ENCODE measurements around the gene COX20.

COX20 gene

DNA sequence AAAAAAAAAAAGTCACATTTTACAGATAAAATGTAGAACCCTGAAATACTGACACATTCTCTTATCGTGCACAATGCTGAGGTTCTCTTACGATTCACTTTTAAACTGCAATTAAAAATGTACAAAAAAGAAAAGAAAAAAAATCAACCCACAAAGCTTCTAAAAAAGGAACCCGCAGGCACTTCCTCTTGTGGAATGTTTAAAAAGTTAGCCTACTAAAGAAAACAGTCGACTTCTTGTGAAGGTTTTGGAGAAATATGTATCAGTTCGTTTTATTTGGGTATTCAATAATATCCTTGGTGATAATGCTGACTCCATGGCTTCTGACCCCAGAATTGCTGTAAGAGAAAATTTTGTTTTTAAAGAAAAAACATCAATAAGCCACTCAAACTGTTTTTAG is 18.7 kb downstream of the COX20 start:
- DNase-seq, result peak; percentile 27 to 30

DNA sequence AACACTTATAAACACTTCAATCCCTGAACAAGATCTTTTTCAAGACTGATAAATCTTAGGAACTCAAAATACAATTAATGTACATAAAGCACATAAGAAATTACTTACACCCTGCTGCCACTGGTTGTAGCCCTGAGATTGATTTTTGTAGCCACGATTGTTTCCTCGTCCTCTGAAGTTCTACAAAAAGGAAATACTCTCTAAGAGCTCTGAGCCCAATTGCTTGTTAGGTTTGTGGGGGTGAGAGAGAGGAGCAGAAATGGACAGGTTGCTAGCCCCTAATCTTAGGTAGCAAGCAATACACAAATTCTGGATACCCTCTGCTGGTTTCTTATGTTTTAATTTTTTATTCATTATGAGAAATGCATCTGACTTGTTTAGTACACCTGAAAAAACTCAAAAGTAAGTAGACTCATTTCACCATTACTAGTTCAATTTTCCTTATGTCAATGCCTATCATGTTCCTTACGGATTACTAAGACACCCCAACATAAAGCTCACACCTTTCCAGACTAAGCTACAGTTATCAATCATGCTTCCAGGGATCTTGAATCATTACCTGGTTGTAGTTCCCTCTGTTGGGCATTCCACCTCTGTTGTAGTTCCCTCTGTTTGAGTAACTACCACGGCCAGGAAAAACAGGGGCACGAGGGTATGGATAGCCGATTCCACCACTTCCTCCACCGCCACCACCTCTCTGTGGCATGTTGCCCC is 19.6 kb downstream of the COX20 start:
- no peak for DNase-seq

DNA sequence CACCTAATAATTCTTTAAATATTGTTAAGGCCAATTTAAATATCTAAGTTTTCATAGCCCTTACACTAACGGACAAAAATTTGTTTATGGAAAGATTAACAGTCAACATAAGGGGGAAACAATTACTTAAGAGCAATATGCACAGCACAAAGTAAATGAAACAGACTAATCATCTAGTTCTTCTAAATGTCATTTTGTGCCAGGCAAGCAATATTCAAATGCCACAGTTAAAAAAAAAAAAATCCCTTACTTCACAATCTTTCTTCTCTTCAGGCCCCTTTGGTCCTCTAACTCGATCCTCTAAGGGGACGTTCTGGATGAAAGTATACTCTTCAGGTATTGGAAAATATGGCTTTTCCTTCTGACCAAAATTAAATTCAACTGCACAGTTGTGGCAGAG is 22.3 kb downstream of the COX20 start:
- DNase-seq, result no peak

DNA sequence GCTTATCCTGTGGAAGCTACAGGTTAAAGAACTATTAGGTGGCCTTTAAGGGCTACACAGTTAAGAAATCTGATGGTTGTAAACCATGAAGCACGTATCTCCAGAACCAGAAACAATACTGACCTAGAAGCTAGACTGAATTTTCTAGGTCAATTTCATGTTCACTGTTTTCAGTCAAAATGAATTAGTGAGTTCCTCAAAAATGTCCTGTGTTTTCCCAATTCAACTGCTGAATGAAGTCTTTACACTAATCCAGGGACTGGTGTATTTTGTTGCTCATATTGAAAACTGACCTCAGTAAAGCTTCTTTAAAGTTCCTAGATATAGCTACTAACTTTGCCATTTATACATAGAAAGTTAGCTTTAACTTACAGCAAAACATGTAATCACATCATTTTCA is 22.9 kb downstream of the COX20 start:
- no peak for DNase-seq

DNA sequence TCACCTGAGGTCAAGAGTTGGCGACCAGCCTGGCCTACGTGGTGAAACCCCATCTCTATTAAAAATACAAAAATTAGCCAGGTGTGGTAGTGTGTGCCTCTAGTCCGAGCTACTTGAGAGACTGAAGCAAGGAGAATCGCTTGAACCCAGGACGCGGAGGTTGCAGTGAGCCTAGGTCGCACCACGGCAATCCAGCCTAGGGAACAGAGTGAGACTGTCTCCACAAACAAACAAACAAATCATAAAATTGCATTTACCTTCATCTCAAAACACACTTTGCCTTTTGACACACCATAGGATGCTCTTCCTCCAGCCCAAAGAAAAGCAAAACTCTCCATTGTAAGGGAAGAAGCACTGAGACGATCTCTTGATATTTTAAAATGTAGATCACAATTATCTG is 24.6 kb downstream of the COX20 start:
- no peak for DNase-seq

DNA sequence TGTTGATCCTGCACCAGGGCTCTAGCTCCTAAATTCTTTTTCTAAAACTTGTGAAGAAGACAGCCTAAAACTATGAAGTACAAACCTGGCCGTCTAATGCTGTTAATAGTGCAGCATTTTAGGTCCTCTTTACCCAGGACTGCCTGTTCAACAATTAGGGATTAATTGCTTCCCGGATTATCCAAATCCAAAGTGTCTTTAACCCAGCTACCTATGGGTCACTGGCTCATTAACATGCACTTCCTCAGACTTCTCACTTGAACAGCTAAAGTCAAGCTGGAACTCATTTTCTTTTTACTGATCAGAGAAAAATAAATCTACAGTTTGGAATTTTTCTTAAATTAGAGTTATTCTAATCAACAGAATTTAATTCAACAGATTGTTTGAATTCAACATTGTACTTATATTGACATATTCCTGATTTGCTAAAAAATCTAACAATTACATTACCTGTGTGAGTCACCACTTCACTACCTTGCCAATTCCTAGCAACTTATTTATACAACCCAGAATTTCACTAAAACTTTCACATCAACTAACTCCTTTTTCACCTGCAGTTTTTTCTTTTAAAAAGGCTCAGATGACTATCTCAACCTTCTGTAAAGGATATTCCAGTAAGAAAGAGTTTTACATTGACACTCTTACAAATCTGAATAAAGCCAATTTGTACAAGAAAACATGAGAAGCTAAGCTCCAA is 25.6 kb downstream of the COX20 start:
- DNase-seq, result no peak

DNA sequence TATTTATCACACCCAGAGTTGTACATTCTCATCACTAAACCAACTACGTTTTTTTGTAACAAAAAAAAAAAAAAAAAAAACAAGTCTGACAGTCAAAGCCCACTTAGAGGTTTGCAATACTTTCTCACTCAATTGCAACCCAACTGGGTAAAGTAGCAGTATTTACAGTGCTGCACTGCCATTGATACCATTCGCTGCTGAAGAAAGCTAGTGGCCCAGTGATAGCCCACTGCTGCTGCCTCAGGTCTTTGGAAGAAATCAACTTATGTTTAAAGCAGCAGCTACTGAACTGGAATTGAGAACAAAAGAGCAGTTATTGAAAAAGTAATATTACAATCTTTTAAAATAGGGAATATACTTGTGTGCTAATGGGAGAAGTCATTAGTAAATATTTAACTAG is 26.2 kb downstream of the COX20 start:
- DNase-seq, result no peak

DNA sequence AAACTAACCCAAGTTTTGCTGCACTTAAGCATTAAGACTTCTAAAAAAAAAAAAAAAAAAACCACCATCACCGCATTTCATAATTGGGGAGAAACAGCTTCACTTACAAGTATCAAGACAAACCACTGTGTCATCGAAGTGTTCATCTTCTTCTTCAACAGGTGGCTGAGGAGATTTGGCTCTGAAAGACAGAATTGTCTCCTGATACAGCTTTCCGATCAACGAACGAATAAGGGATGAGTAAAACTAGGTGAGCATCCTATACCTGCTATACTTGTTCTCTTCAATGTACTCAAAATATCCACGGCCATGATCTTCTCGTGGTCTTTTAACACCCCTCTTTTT is 26.9 kb downstream of the COX20 start:
- DNase-seq, result peak in 1 of 2 experiments; percentile 32

DNA sequence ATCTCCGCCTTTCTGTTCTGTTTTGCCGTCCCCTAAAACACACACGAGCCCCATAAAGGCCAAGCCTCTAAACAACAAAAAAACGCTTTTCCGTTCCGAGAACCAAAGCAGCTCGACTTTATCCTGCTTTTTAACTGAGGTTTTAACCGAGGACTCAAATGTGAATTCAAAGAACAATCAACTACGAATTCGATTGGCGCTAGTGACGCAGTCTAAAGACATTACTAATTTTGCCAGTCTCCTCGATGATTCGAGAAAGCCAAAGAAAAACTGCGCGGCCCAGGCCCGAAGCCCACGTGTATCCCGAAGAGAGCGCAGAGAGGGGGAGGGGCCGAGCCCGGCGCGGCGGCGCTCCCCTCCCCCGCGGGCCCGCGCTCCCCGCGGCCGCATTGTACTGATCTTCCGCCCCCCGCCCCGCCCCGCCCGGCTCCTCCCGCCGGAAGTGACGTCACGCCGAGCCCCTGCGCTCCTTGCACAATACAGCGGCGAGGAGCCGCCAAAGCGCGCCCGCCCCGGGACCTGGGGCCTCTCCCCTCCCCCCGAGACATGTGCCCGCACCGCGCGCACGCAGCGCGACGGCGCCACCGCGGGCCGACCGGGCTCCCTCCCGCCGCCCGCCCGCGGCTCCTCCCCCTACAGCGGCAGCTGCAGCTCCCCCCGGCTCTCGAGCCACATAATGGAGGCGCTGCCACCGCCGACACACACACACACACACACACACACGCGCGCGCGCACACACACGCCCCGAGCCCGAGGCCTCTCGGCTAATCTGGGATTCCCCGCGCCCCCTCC is 27.4 kb downstream of the COX20 start:
- peak; percentile 74 to 75 for DNase-seq

DNA sequence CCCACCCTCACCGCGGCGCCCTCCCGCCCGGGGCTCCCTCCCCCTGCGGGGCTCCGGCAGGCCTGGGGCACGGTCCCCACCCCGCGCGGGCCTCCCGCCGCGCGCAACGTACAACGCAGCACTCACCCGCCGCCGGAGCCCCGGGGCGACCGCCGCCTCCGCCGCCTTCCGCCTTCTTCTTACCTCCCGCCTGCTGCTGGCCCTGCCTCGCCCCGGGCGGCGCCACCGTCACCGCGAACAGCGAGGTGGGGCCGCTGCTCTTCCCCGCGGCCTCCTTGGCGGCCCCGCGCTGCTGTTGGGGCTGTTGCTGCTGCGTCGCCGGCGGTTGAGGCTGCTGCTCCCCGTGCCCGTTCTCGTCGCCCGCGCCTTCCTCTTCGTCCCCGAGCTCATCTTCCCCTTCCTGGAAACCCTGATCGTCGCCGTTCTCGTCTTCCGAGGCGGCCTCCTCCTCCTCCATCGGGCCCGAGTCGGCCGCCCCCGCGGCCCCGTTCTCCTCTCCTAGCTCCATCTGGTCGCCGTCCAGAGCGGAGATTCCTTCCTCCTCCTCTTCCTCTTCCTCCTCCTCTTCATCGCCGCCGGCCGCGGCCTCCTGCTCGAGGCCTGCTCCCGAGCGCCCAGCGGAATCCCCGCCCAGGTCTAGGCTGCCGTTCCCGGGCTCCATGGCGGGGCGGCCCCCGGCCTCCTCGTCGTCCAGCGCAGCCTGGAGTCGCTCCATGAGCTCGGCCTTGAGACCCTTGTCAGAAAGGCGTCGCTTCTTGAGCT is 28.2 kb downstream of the COX20 start:
- no peak for DNase-seq

DNA sequence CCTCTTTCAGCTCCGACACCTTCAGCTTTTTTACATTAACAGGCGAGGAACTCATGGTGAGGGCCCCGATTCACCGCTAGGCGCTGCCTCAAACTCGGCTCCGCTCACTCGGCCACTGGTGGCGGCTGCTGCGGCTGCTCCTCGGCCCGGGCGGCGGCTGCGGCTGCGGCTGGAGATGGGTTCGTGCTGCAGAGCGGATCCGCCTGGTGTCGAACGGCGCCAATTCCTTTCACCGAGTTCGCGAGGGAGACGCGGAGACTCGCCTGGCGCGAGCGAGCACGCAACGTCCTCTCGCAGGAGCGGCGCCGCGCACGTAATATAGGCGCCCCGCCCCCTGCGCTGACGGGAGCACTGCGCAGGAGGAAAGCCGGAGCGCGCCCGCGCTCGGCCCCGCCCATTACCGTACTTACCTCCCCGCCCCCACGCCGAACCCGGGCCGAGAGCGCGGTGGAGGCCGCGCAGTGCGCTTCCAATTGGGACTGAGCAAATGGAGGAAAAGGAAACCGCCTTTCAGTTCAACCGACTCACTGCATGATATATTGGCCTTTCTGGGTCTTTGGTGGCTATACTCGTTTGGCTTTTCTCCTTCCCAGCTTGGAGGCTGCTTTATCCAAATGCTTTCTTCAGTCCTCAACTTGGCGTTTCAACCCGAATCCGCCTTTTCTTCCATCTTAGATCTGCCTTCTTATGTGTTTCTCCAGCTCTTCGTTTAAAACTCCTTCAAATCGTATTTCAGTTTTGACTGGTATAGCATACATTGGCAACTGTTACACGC is 29.0 kb downstream of the COX20 start, which contains the start of gene HNRNPU:
HNRNPU (minus strand) TSS at position 291 of the 775 bp plus-strand sequence; CDS start at position 55, 236 bp downstream.
- DNase-seq, result peak; percentile 93 to 94

DNA sequence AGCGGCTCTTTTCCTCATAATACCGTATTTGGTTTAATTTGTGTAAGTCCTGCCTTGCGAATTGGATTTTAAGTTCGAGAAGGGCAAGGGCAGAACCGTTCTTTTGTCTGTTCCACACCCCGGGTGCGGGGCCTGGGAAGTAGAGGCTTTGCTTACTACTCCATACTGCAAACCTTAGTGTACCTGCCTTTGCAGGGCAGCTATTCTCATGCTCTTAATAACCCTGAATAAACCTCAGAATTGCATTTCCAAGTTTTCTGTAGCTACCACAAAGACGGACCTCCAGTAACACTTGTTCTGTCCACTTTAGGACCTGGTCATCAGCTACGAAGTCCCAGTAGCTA is 29.5 kb downstream of the COX20 start:
- no peak for DNase-seq

DNA sequence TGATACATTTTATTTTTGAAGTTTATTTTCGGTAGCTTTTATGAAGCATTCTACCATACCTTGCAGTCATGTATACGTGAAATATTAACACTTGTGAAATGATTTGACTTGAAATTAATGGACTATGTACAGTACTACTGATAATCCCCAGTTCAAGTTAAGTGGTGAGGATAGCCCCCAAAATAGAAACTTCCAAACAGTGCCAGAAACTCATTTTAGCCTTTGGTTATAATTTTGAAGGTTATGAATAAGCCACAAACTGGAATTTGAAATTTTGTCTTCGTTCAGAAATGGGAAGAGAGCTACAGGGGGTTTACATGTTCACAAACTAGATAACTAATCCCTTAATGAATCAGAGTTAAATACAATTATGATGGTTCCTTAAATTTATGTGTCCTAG is 30.4 kb downstream of the COX20 start:
- DNase-seq, result no peak

DNA sequence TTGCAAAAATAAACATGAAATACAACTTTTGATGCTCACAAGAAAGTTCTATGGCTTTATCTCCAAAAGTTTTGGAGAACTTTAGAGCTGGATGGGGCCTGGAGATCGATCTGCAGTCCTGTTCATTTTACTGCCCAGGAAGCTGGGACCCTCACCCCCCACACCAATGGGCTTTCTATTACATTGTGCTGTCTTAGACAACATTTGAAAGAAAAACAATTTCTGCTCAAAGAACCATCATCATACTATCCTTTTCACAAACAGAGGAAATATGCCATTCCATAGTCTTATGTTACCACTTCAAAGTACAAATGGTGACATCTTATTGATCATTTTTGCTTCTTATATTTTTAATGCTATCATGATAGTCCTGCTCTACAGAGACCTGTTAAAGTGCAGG is 30.9 kb downstream of the COX20 start:
- DNase-seq, result no peak

DNA sequence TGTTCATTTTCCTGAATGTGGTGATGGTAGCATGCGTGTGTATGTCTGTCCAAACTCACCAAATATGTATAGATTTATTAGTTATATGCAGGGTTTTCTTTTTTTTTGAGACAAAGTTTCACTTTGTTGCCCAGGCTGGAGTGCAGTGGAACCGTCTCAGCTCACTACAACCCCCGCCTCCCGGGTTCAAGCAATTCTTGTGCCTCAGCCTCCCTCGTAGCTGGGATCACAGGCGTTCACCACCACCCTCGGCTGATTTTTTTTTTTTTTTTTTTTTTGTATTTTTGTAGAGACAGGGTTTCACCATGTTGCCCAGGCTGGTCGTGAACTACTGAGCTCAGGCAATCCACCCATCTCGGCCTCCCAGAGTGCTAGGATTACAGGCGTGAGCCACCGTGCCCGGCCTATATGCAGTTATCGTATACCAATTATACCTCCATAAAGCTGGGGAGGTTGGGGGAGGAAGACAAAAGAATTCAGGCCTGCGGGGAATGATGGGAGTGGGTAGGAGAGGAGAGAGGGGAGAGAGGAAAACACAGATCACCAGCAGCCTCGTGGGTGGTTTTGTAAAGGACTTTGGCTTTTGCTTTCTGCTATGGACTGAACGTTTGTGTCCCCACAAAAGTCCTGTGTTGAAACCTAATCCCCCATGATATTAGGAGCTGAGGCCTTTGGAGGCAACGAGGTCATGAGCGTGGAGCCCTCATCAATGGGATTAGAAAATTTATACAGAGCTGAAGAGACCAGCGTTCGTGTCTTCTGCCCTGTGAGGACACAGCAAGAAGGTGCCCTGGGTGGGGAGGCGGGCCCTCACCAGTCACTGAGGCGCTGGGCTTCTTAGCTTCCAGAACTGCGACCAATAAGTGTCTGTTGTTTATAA is 33.3 kb downstream of the COX20 start:
- no peak for DNase-seq

DNA sequence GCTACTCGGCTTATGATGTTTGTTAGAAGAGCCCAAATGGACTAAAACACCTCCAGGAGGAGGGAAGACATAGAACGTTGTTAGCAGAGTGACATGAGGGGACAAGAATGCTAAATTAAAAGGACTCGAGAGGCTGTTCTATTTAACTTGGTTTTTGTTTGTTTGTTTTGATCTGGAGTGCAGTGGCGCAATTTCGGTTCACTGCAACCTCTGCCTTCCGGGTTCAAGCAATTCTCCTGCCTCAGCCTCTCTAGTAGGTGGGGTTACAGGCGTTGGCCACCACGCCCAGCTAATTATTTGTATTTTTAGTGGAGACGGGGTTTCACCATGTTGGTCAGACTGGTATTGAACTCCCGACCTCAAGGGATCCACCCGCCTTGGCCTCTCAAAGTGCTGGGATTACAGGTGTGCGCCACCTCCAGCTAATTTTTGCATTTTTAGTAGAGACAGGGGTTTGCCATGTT is 33.9 kb downstream of the COX20 start:
- no peak for DNase-seq

DNA sequence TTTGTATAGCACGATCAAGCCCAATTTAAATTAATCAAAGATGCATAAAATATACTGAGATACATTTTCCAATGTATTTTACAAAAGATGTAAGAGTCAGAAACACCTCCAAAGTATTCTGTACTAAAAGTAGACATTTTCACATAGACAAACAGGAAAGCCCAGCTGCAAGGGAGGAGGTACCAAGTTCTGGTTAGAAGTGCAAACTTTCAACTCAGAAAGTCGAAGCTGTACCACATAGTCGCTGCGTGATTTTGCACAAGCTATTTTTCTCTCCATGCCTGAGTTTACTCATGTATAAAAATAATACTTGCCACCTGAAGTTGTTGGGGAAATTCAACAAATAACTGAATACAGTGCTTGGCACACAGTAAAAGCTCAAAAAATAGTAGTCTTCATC is 34.5 kb downstream of the COX20 start:
- no peak for DNase-seq

DNA sequence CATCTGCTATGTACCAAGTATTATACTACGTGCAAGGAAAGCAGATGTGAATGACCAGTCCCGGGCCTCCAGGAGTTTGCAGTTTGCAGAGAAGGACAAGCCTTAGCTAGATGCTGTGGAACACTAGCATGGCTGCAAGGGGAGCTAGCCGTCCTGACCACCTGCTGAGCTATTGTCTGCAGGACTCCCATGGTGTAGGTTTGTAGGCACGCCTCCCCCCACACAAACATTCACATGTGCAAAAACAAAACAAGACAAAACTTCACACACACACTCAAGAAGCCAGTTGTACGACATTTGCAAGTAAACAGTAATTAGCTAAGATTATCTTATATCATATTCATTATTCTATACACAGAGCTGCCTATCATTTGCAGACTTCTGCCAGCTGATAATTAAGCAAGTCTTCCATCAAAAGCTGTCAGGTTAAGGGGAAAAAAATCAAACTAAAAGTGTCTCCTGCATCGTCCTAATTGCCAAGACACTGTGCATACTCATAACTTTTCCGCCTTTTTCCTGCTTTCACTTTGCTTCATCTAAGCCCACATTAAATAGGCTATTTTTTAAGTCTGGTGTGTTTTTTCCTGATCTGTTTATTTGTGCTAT is 39.6 kb downstream of the COX20 start:
- DNase-seq, result no peak

DNA sequence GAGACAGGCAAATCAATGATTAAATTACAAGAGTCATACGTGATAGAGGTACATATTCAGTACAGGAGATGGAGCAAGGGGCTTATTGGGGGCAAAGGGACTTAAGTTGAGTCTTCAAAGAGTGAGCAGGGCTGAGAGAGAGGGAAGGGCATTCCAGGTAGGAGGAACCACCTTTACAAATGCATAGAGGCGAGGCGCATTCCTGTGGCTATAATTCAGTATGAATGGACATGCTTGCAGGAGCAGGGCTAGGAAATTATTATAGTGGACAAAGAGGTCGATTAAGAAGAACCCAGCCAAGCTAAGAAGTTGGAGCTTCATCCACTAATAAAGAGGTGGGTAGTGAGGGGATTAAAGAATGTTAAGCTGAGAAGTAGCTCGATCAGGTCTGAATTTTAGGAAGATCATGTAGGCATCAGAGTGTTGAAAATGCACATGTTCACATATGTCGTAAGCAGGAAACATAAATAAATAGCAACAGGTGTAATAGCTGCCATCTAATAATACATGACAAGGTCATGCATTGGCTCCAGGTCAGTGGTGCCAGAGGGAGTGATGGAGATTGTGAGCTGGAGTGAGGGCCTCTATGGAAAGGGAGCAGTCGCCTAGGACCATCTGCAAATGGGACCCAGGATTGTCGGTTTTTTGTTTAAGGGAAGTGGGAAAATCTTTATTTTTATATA is 40.9 kb downstream of the COX20 start:
- DNase-seq, result no peak

DNA sequence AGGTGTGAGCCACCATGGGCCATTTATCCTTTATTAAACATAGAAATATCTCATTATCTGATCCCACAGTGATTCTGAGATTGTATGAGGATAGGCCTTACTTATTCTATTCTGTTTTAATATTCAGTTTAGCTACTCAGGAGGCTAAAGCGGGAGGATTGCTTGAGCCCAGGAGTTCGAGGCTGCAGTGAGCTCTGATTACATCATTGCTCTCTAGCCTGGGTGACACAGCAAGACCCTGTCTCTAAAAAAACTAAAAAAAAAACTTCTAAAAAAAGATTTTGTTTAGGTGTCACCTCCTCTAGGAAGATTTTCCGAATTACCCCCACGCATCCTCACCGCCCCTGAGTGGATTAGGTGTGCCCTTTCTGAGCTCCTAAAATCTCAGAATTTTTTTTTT is 43.2 kb downstream of the COX20 start:
- DNase-seq, result no peak
